AG09309 (cell line): Measurements from ENCODE around the gene DHTKD1.
"Not testable (repeated sequence)": the region's sequence is repeated elsewhere in the genome, so short reads cannot be mapped to it uniquely, and the experiment has no call there.

Experiments
- DNase-seq: peaks from one replicate; pipeline ENCODE4 v3.0.0-alpha.2; 2010; ENCODE audit warnings: low read depth
- H3K4me3 ChIP-seq: 2 replicates; pipeline ENCODE4 v1.5.1; 2011; ENCODE audit warnings: mild to moderate bottlenecking, low read depth, low read length, moderate library complexity; ENCODE audit not compliant: control insufficient read depth
- TF ChIP-seq, protein P1 (sequence below): IDR thresholded peaks from 2 replicates; pipeline ENCODE4 v1.5.1; 2011; ENCODE audit warnings: mild to moderate bottlenecking, low read depth, low read length, inconsistent platforms; ENCODE audit not compliant: insufficient read depth, control insufficient read depth; ENCODE audit errors: missing control alignments

DHTKD1 gene

DNA sequence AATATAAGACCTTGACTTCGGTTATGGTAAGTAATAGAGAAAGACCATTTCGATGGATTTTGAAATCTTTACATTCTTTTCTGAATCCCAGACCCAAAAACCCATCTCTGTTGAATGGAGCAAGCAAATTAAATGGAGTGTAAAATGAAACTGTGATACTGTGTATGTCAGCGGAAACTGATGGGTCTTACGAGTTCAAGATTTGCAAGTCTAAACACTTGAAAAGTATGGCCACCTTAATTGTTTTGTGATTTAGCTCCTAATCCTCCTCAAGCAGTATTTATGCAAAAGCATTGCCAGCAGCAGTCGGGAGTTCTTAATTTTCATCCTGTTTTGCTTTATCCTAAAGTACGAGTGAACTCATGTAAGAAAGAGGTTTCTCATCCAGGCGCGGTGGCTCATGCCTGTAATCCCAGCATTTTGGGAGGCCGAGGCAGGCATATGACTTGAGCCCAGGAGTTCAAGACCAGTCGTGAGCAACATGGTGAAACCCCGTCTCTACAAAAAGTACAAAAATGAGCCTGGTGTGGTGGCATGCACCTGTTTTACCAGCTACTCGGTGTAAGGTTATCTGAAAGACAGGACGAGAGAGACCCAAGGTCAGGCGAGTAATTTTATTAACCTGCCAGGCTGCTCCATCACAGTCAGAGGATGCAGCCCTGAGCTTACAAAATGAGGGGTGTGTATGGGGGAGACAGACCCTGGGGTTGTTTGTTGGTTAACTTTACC is 5.8 kb upstream of the DHTKD1 start:
- DNase-seq: no peak
- H3K4me3 ChIP-seq: no peak overlapping the region
- TF ChIP-seq, protein P1, sequence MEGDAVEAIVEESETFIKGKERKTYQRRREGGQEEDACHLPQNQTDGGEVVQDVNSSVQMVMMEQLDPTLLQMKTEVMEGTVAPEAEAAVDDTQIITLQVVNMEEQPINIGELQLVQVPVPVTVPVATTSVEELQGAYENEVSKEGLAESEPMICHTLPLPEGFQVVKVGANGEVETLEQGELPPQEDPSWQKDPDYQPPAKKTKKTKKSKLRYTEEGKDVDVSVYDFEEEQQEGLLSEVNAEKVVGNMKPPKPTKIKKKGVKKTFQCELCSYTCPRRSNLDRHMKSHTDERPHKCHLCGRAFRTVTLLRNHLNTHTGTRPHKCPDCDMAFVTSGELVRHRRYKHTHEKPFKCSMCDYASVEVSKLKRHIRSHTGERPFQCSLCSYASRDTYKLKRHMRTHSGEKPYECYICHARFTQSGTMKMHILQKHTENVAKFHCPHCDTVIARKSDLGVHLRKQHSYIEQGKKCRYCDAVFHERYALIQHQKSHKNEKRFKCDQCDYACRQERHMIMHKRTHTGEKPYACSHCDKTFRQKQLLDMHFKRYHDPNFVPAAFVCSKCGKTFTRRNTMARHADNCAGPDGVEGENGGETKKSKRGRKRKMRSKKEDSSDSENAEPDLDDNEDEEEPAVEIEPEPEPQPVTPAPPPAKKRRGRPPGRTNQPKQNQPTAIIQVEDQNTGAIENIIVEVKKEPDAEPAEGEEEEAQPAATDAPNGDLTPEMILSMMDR: no peak

DNA sequence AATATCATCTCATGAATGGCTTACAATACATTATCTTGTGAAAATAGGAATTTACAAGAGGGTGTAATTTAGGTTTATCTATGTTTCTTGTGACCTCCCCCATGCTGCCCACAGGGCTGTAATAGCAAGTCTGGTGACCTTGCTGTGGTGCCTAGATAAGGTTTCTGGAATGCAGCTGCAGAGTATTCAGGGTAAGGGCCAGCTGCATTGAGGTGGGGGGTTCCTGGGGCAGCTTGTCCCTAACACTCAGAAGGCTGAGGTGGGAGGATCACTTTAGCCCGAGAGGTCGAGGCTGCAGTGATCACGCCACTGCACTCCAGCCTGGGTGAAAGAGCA is 5.3 kb upstream of the DHTKD1 start:
- no peak for DNase-seq

GRCh38 chr10:12067336-12067735 is 1.4 kb upstream of the DHTKD1 start:
- no peak overlapping the region for H3K4me3 ChIP-seq
- DNase-seq: peak; percentile 48
- TF ChIP-seq, protein P1: no peak

More for the DNA sequence above, 5.3 kb upstream of the DHTKD1 start:
- H3K4me3 ChIP-seq: no peak overlapping the region
- TF ChIP-seq, protein P1: no peak

DNA sequence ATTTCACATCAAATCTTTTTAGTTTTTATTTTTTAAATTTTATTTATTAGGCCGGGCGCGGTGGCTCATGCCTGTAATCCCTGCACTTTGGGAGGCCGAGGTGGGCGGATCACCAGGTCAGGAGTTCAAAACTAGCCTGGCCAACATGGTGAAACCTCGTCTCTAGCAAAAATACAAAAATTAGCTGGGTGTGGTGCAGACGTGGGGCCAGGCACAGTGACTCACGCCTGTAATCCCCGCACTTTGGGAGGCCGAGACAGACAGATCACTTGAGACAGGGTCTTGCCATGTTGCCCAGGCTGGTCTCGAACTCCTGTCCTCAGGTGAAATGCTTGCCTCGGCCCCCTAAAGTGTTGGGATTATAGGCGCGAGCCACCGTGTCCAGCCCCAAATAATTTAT is 2.7 kb downstream of the DHTKD1 start:
- not testable (repeated sequence) for H3K4me3 ChIP-seq, DNase-seq

DNA sequence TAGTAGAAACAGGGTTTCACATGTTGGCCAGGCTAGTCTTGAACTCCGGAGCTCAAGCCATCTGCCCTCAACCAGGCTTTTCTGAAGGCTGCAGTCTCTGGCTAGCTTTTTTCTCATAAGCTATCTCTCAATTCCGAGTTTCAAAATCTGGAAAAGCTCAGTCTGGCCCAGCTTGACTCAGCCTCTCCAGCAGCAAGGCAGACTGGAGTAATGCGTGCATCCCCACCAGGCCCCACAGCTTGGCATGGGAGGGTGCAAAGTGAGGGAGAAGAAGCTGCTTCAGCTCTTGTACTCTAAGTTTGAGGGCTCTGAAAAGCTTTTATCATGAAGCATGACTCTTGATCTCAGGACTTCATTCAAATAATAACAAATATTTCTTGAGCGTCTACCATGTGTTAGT is 4.8 kb downstream of the DHTKD1 start:
- TF ChIP-seq, protein P1: no peak
- no peak for DNase-seq
- H3K4me3 ChIP-seq: no peak overlapping the region

- no peak overlapping the region for H3K4me3 ChIP-seq
- TF ChIP-seq, protein P1: no peak
- no peak for DNase-seq
Observed at GRCh38 chr10:12077580-12078180, 8.9 kb downstream of the DHTKD1 start.

DNA sequence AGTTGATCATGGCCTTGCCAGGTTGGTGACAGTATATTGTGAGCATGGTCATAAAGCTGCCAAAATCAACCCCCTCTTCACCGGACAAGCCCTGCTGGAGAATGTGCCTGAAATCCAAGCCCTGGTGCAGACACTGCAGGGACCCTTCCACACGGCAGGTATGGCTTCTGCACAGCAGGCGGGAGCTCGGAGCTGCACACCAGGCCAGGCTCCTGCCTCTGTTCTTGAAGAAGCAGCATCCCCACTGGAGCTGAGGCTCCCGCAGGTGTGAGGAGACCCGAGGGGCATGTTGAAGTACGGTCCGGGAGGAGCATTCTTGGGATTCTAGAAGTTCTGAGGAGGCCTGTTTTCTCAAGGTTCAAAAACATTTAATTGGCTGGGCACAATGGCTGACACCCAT is 12.7 kb downstream of the DHTKD1 start:
- H3K4me3 ChIP-seq: no peak overlapping the region
- TF ChIP-seq, protein P1: no peak
- DNase-seq: no peak
